Motor neuron (in vitro differentiated cells): ENCODE measurements around the gene TMEM231. TPM values are rescaled to one million over a fixed set of nuclear protein-coding genes. Genes with fewer than 3 reads are reported as not detected.
"Not testable (repeated sequence)": the region's sequence is repeated elsewhere in the genome, so short reads cannot be mapped to it uniquely, and the experiment has no call there.

ENCODE experiments used
- ATAC-seq, 8 experiments: fragments of 200-7000 bp; cut with Tn5 transposase; replicated peaks in 6 of 8; 2 replicates each; pipeline ENCODE4 v1.8.0; 2021; ENCODE audit warnings: mild to moderate bottlenecking in 8 of 8, moderate library complexity in 8 of 8
- H3K27ac ChIP-seq, 2 donors: fragments of 250-450 bp; sonication (Bioruptor Pico); 2 replicates each; pipeline ENCODE4 v1.9.0; 2021; ENCODE audit warnings: antibody characterized with exemption in 2 of 2, mild to moderate bottlenecking in 2 of 2, moderate library complexity in 1 of 2
- H3K4me1 ChIP-seq, 2 donors: fragments of 250-450 bp; sonication (Bioruptor Pico); replicated peaks in 1 of 2; 2 replicates each; pipeline ENCODE4 v1.6.1; 2021; ENCODE audit warnings: antibody characterized with exemption in 2 of 2, mild to moderate bottlenecking in 2 of 2, moderate library complexity in 1 of 2
- H3K4me3 ChIP-seq, 5 donors: fragments of 250-450 bp; sonication (Bioruptor Pico); 2 replicates each; pipeline ENCODE4 v1.9.0; 2021; ENCODE audit warnings: antibody characterized with exemption in 5 of 5, mild to moderate bottlenecking in 5 of 5, moderate library complexity in 4 of 5
- WGBS, 10 experiments: fragments of 450-650 bp; shearing (Covaris generic); methylation state at CpG; one replicate each; pipeline ENCODE4 v1.0.0; 2022; 5-methylcytosine and 5-hydroxymethylcytosine counted together
- in situ Hi-C, 9 experiments: fragments of 400-800 bp; cut with MboI; loops; one replicate each; pipeline ENCODE4 v1.15.0; 2021; ENCODE audit warnings: low sequenced_read_pairs in 9 of 9, low pct_unique_long_range_greater_than_20kb in 2 of 9; ENCODE audit not compliant: unreplicated experiment in 9 of 9
- total RNA-seq, 8 experiments: library from RNA; unstranded; fragments of 300-600 nt; gene quantifications; 2 replicates each; pipeline versions ENCODE4 v1.2.3 to v1.2.4, GENCODE V29; 2022

TMEM231 gene
- total RNA-seq, 8 experiments from 2014 or later, result 7.8 to 66.5 (median 12.7) TPM

DNA sequence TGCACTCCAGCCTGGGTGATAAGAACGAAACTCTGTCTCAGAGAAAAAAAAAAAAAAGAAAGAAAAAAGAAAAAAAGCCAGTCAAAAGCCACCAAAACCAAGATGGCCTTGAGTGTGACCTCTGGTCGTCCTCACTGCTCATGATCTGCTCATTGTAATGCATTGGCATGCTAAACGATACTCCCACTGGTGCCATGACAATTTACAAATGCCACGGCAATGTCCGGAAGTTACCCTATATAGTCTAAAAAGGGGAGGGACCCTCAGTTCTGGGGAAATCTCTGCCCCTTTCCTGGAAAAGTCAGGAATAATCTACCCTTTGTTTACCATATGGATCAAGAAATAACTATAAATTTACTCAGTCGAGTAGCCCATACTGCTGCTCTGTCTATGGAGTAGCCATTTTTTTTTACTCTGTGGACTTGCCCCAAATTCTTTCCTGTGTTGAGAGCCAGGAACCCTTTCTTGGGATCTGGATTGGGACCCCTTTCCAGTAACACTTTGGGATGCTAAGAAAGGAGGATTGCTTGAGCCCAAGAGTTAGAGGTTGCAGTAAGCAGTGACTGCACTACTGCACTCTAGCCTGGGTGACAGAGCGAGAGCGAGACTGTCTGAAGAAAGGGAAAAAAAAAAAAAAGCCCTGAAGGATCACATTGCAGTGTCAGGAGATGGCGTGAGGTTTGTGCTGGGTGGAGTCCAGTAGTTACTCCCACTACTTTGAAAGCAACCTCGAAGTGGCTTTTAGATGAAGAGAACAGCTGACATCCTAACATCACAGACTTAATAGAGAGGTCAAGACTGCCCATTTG lies 3.7 kb upstream of the TMEM231 start:
- H3K4me3 ChIP-seq, result no peak overlapping the region
- WGBS, 10 experiments, result 20 to 66% (median 48%) methylated on average over 3 to 10 of the region's 10 CpGs
- peak in 3 of 8 experiments; percentile 24 to 50 (median 30) for ATAC-seq
- in situ Hi-C loops, result no loop called here
- peaks cover 8 to 14% of the 10 kb centered on the region in 2 donors for H3K4me1 ChIP-seq
- H3K27ac ChIP-seq, result no peak overlapping the region

DNA sequence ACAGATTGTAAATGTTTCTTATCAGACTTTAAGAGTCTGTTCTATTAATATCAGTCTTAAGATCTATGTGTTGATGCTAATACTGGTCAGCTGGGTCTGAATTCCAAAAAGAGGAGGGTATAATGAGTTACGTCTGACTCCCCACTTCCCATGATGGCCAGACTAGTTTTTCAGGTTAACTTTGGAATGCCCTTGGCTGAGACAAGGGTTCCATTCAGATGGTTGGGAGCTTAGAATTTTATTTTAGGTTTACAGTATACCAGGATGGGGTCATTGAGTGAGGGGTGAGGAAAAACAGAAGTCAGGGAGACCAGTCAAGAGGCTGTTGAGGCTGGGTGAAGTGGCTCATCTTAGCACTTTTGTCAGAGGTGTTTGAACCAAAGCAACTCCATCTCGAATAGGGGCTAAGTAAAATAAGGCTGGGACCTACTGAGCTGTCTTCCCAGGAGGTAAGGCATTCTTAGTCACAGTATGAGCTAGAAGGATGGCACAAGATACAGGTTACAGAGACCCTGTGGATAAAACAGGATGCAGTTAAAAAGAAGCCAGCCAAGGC lies 2.9 kb upstream of the TMEM231 start:
- ATAC-seq, result no peak
- in situ Hi-C loops, result no loop called here
- WGBS, 10 experiments, result 49 to 90% (median 83%) methylated on average over 1 to 2 of the region's 2 CpGs; no CpG with 5 or more reads in 3 of the 10 experiments
- peaks cover 8 to 13% of the 10 kb centered on the region in 2 donors for H3K4me1 ChIP-seq
- no peak overlapping the region for H3K4me3 ChIP-seq
- H3K27ac ChIP-seq, result no peak overlapping the region

DNA sequence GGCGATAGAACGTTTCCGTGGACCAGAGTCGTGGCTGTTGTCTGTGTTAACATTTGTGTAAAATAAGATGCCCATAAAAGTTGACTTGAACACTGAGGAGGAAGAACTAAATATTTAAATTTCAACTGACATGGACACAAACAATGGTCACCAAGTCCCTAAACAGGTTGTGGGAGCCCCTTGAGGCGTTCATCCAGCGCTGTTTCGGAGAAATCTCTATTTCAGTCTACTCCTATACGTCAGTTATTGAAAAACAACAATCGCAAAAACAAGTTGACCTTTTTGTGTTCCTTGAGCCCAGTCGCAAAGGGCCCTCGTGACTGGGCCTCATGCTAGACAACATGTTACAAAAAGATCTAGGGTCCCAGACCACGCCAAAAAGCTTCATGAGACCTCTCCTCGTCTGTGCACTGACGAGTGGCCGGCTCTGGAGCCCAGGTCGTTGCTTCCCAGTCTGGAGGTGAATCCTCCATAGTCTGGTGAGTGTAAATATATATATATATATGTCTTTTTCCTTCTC lies 439 bp upstream of the TMEM231 start:
- WGBS, 10 experiments, result 4 to 100% (median 33%) methylated on average over 2 to 12 of the region's 16 CpGs; no CpG with 5 or more reads in 3 of the 10 experiments
- peaks cover 8 to 13% of the 10 kb centered on the region in 2 donors for H3K4me1 ChIP-seq
- H3K4me3 ChIP-seq, result peak overlapping the region; percentile 52 to 94 (median 67)
- in situ Hi-C loops, result no loop called here
- no peak for ATAC-seq
- peak overlapping the region; percentile 71 to 73 for H3K27ac ChIP-seq

DNA sequence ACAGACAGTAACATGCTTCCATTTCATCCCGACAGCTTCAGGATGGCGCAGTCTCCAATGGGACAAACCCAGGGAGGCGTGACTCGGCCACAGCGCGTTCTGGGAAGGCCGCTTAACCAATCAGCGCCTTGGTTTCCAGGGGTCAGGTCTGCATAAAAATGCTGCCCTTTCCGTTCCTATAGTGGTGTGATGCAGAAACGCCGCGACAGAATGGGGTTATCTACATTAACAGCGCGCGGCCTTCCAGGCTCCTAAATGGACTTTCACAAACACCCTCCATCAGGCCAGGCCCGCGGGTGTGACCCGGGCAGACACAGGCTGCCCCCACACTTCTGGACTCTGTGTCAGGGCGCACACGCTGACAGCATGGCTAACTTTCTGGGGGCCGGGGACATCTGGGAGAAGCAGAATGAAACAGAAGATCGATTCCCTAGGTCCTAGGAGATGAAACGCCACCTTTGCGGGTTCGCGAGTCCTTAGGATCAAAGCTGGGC lies 792 bp downstream of the TMEM231 start:
- Histone ChIP-seq H3K4me1 (peaks cover 8 to 13% of the 10 kb centered on the region in 2 donors), H3K27ac (peak overlapping the region; percentile 34 to 67), H3K4me3 (peak overlapping the region; percentile 52 to 94 (median 67))
- in situ Hi-C loops, result no loop called here
- ATAC-seq, result peak; percentile 68 to 82 (median 76)
- 0 to 3% (median 0%) methylated on average over 1 to 17 of the region's 26 CpGs; no CpG with 5 or more reads in 3 of the 10 experiments for WGBS, 10 experiments

DNA sequence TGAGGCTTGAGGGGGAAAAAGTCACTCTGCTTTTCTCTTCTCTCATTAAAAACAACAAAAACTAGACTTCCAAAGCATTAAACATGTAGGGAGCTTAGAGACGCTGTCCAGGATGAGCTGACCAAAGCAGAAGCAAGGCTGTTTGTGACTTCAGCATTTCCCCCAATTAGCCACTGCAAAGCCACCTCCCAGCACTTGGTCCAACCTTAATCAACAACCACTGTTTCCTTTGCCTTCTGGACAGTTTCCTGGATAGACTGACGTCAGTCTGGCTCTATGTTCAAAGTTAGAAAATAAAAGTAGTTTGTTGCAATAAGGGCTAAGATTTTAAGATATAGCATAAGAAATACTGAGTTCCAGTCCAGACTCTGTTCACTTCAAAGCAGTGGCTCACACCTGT lies 3.1 kb downstream of the TMEM231 start:
- no peak overlapping the region for H3K27ac ChIP-seq
- in situ Hi-C loops, result no loop called here

DNA sequence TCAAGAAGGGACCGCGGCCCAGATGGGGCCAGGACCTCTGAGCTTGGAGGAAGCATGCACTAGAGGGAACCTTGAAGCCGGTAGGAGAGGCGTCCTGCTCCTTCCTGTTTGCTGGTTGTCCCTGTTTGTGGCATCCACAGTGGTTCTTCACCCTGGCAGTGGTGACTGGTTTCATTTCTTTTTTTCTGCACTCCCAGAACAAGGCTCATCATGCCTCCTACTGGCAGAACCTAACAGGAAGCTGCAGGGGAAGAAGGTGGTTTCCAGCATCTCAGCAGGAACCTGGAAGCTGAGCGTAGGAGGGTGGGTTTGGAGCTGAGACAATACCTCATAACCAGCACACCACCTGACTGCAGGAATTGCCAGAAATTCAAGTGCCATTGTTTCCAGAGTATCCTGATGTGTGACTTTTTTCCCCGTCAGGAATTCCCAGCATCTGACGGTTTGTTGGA lies 5.8 kb downstream of the TMEM231 start:
- in situ Hi-C loops, result no loop called here

More for the DNA sequence above, 3.1 kb downstream of the TMEM231 start:
- no peak for ATAC-seq
- Histone ChIP-seq H3K4me1 (peaks cover 8 to 13% of the 10 kb centered on the region in 2 donors), H3K4me3 (no peak overlapping the region)
- 0 to 100% (median 83%) methylated on average over 1 to 2 of the region's 2 CpGs; no CpG with 5 or more reads in 3 of the 10 experiments for WGBS, 10 experiments

DNA sequence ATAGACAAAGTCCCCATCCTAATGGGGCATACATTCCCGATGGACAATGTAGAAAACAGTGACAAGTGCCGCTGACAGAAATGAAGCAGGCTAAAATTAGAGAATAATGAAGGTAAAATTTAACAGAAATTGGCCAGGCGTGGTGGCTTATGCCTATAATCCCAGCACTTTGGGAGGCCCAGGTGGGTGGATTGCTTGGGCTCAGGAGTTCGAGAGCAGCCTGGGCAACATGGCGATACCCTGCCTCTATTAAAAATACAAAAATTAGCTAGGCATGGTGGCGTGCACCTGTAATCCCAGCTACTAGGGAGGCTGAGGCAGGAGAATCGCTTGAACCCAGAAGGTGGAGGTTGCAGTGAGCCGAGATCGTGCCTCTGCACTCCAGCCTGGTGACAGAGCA lies 7.6 kb downstream of the TMEM231 start:
- H3K27ac ChIP-seq, in situ Hi-C loops, H3K4me3 ChIP-seq, H3K4me1 ChIP-seq, ATAC-seq: not testable (repeated sequence)
- WGBS, 10 experiments, result 89 to 100% (median 95%) methylated on average over 3 to 9 of the region's 9 CpGs; no CpG with 5 or more reads in 2 of the 10 experiments

More for the DNA sequence above, 5.8 kb downstream of the TMEM231 start:
- 80 to 100% (median 98%) methylated on average over 1 to 7 of the region's 7 CpGs; no CpG with 5 or more reads in 1 of the 10 experiments for WGBS, 10 experiments
- H3K27ac ChIP-seq, result no peak overlapping the region
- peaks cover 0 to 3% of the 10 kb centered on the region in 2 donors for H3K4me1 ChIP-seq
- H3K4me3 ChIP-seq, result no peak overlapping the region
- ATAC-seq, result no peak

DNA sequence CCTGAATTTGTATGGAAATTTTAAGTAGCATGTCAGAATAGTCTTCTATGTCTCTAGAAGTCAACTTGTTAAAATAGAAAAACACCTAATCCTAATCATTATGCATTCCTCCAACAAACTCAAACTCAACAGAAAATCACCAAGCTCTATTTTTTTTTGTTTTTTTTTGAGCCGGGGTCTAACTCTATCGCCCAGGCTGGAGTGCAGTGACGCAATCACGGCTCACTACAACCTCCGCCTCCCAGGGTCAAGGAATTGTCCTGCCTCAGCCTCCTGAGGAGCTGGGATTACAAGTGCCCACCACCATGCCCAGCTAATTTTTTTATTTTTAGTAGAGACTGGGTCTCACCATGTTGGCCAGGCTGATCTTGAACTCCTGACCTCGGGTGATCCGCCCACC lies 9.8 kb downstream of the TMEM231 start:
- Histone ChIP-seq H3K4me3 (no peak overlapping the region), H3K4me1 (no peaks in the 10 kb centered on the region), H3K27ac (no peak overlapping the region)
- no peak for ATAC-seq
- 71 to 100% (median 96%) methylated on average over 1 to 7 of the region's 7 CpGs; no CpG with 5 or more reads in 1 of the 10 experiments for WGBS, 10 experiments
- in situ Hi-C loops, result no loop called here

DNA sequence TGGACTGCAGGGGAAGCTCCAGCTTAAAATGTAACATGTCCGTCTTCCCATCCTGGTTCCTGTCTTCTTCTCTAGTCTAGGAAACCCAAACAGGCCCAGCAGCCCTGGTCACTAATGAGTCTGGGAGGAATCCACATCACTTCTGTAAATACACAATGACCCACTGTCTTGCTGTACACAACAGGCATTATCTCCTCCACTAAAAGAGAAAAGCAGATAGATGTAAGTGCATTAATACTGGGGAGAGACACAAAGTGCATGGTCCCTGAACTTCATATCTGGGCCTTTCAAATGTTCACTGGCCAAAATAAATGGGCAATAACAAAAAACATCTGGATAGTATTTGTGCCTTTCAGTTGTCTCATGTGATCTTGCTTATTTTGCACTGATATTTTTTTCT lies 10.2 kb downstream of the TMEM231 start:
- H3K4me3 ChIP-seq, H3K4me1 ChIP-seq, ATAC-seq, H3K27ac ChIP-seq, in situ Hi-C loops: not testable (repeated sequence)
- WGBS, 10 experiments, result no CpG with 5 or more reads among the region's 1 CpG

DNA sequence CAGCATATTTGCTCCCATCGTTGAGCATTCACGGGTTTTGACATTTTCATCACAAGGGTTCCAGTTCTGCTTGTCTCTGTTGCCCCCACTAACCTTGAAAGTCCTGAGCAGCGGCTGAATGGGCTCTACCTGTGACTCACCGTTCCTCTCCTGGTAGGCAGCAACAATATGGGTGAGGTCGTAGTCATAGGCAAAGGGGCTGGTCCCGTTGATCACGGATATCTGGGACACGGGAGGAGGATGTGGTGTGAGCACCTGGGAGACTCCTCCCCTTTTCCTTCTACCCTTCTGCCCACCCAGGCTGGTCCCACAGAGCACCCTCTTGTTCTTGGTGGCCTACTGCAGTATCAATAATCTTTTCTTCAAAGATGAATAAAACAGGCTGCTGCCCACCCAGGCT lies 13.6 kb downstream of the TMEM231 start:
- H3K4me3 ChIP-seq, in situ Hi-C loops, H3K4me1 ChIP-seq, H3K27ac ChIP-seq, ATAC-seq: not testable (repeated sequence)
- WGBS, 10 experiments, result 80 to 100% methylated on average over 1 to 2 of the region's 8 CpGs; no CpG with 5 or more reads in 8 of the 10 experiments

DNA sequence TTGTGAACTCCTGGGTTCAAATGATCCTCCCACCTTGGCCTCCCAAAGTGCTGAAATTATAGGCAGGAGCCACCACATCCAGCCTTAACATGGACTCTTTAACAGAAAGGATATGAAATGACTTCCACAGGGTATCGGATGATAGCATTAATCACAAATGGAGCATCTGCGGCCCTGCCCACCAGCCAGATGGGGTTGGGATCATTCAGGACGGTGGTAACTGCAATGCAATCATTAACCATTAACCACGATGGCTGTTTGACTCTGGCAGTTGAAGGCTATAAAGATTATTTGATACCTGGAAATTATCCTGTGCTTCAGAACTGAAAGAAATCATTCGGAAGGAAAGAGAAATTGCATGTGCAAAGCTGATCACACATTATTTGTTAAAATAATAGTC lies 14.8 kb downstream of the TMEM231 start:
- no peak overlapping the region for H3K4me3 ChIP-seq
- 56 to 100% (median 86%) methylated on average over 1 to 5 of the region's 5 CpGs for WGBS, 10 experiments
- no peak for ATAC-seq
- H3K27ac ChIP-seq, result no peak overlapping the region
- no peaks in the 10 kb centered on the region for H3K4me1 ChIP-seq
- in situ Hi-C loops, result no loop called here

DNA sequence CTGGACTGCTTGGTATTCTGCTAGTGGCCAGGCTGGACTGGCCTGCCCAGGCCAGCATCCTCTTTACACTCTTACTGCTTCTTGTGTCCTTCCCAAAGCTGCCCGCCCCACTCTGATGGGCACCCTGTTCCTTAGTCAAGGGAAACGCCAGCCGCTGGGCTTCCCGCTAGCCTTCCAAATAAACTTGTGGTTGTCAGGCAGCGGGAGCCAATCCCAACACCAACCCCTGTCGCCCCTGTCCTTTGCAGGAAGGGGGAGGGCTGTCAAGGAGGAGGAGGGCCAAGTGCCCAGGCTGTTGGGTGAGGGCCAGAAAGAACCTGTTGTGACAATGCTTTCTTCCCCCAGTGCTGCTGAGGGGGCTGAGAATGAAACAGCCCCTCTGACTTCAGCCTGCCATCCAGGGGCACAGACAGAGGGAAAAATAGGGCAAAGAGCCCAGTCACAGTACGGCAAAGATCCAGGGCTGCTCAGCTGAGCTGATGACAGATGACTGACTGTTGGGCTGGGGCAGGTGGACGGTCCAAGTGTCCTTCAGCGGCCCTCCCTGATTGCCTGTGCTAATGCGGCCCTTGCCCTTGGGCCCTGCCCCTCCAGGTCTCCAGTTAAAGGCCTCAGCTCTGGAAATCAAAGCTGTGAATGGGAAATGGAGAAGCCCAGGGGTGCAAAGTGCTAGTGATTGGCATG lies 17.0 kb downstream of the TMEM231 start:
- not testable (repeated sequence) for H3K4me1 ChIP-seq, H3K27ac ChIP-seq
- ATAC-seq, result peak in 5 of 8 experiments; percentile 47 to 94 (median 93)

More for the DNA sequence above, 17.0 kb downstream of the TMEM231 start:
- WGBS, 10 experiments, result no CpG with 5 or more reads among the region's 10 CpGs
- in situ Hi-C loops, H3K4me3 ChIP-seq: not testable (repeated sequence)
